ENCODE data around the gene FAM120B. TPM values are rescaled to one million over a fixed set of nuclear protein-coding genes. Genes with fewer than 3 reads are reported as not detected.

FAM120B gene
- total RNA-seq, 6 experiments from 2014 or later = 33.3 to 36.6 (median 35.4) TPM

GRCh38 chr6:170293341-170294231, 13.0 kb upstream of the FAM120B start:
- peak overlapping the region; percentile 68 for H3K4me3 Mint-ChIP-seq
- H3K27ac Mint-ChIP-seq = no peak overlapping the region
- H3K4me1 Mint-ChIP-seq (ENCODE audit: low read depth) = peaks cover 19% of the 10 kb centered on the region
- peaks cover 51% of the 10 kb centered on the region for H3K27me3 Mint-ChIP-seq (ENCODE audit: insufficient read depth)
- no peaks in the 10 kb centered on the region for H3K9me3 Mint-ChIP-seq
- no peak for TF ChIP-seq CTCF (IDR thresholded peaks at IDR 0.05)
- no peak for DNase-seq
- H3K36me3 Mint-ChIP-seq (ENCODE audit: low read depth) = no peaks in the 10 kb centered on the region

- Mint-ChIP-seq H3K27me3 (ENCODE audit: insufficient read depth) (peaks cover 55% of the 10 kb centered on the region), H3K4me1 (ENCODE audit: low read depth) (peaks cover 19% of the 10 kb centered on the region), H3K27ac (no peak overlapping the region), H3K36me3 (ENCODE audit: low read depth) (no peaks in the 10 kb centered on the region), H3K4me3 (no peak overlapping the region), H3K9me3 (no peaks in the 10 kb centered on the region)
- TF ChIP-seq CTCF (IDR thresholded peaks at IDR 0.05) = no peak
- no peak for DNase-seq
Observed at GRCh38 chr6:170294298-170294730, 12.2 kb upstream of the FAM120B start.

GRCh38 chr6:170294813-170295509, 11.6 kb upstream of the FAM120B start:
- Mint-ChIP-seq H3K4me1 (ENCODE audit: low read depth) (peaks cover 19% of the 10 kb centered on the region), H3K27me3 (ENCODE audit: insufficient read depth) (peaks cover 61% of the 10 kb centered on the region), H3K27ac (no peak overlapping the region), H3K36me3 (ENCODE audit: low read depth) (no peaks in the 10 kb centered on the region), H3K9me3 (no peaks in the 10 kb centered on the region; the same call in 1 of the 2 replicates), H3K4me3 (0 out of 2 replicates have a peak overlapping the region, but pooled peaks have one; percentile 24)
- no peak for DNase-seq
- no peak for TF ChIP-seq CTCF (IDR thresholded peaks at IDR 0.05)

- Mint-ChIP-seq H3K27ac (no peak overlapping the region), H3K27me3 (ENCODE audit: insufficient read depth) (peaks cover 58% of the 10 kb centered on the region), H3K4me1 (ENCODE audit: low read depth) (peaks cover 19% of the 10 kb centered on the region), H3K36me3 (ENCODE audit: low read depth) (no peaks in the 10 kb centered on the region), H3K9me3 (no peaks in the 10 kb centered on the region; the same call in 1 of the 2 replicates), H3K4me3 (peak overlapping the region; percentile 66; the same call in 1 of the 2 replicates)
- no peak for DNase-seq
- no peak for TF ChIP-seq CTCF (IDR thresholded peaks at IDR 0.05)
Observed at GRCh38 chr6:170295510-170296422, 10.8 kb upstream of the FAM120B start.

- Mint-ChIP-seq H3K27me3 (ENCODE audit: insufficient read depth) (peaks cover 58% of the 10 kb centered on the region), H3K4me3 (no peak overlapping the region)
- TF ChIP-seq CTCF (IDR thresholded peaks at IDR 0.05) = no peak; the same call in 1 of the 2 replicates
Observed at GRCh38 chr6:170296423-170296745, 10.2 kb upstream of the FAM120B start.

More at GRCh38 chr6:170296423-170296745, 10.2 kb upstream of the FAM120B start:
- Mint-ChIP-seq H3K4me1 (ENCODE audit: low read depth) (peaks cover 19% of the 10 kb centered on the region), H3K27ac (no peak overlapping the region), H3K36me3 (ENCODE audit: low read depth) (peaks cover 3% of the 10 kb centered on the region; the same call in 1 of the 2 replicates), H3K9me3 (peaks cover 5% of the 10 kb centered on the region)
- DNase-seq = no peak
